Measurements from ENCODE around the gene TM4SF4. TPM values are rescaled to one million over a fixed set of nuclear protein-coding genes. Genes with fewer than 3 reads are reported as not detected.

Gene TM4SF4
- total and polyA plus RNA-seq, 12 donors, result not detected

DNA sequence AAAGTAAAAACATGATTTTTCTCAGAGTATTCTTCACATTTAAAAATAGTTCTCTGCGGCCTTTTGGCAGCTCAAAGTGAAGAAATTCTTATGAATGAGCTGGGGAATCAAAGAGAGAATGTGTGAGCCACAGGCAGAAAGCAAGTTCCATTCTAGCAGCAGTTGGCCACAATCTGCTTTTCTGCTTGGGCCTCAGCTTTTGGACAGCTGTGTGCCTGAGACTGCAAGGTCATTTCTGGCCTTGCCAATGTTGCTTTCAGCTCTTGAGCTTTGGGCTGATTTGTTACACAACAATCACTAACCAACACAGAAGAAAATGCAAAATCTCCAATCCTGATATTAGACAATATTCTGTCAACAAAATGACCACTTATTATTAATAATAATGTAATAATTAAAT lies 14.4 kb upstream of the TM4SF4 start:
- H3K9me3 ChIP-seq, result no peaks in the 10 kb centered on the region
- H3K36me3 ChIP-seq, result no peaks in the 10 kb centered on the region
- H3K27ac ChIP-seq, result peak overlapping the region in 5 of 10 donors; percentile 8 to 59 (median 37)
- peak in 7 of 8 donors; percentile 69 to 84 (median 76) for ATAC-seq
- TF ChIP-seq, protein P1, sequence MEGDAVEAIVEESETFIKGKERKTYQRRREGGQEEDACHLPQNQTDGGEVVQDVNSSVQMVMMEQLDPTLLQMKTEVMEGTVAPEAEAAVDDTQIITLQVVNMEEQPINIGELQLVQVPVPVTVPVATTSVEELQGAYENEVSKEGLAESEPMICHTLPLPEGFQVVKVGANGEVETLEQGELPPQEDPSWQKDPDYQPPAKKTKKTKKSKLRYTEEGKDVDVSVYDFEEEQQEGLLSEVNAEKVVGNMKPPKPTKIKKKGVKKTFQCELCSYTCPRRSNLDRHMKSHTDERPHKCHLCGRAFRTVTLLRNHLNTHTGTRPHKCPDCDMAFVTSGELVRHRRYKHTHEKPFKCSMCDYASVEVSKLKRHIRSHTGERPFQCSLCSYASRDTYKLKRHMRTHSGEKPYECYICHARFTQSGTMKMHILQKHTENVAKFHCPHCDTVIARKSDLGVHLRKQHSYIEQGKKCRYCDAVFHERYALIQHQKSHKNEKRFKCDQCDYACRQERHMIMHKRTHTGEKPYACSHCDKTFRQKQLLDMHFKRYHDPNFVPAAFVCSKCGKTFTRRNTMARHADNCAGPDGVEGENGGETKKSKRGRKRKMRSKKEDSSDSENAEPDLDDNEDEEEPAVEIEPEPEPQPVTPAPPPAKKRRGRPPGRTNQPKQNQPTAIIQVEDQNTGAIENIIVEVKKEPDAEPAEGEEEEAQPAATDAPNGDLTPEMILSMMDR (IDR thresholded peaks at IDR 0.05), result no peak
- H3K27me3 ChIP-seq, result no peaks in the 10 kb centered on the region
- WGBS, 2 donors, result 63 to 78% methylated on average over 1 of the region's 1 CpG
- DNase-seq, result peak in 1 of 2 donors; percentile 29
- intact Hi-C loops (cut with DNase I), result no loop called here
- no peak overlapping the region for H3K4me3 ChIP-seq
- H3K4me1 ChIP-seq, result peaks cover 0 to 7% (median 0%) of the 10 kb centered on the region in 9 donors

DNA sequence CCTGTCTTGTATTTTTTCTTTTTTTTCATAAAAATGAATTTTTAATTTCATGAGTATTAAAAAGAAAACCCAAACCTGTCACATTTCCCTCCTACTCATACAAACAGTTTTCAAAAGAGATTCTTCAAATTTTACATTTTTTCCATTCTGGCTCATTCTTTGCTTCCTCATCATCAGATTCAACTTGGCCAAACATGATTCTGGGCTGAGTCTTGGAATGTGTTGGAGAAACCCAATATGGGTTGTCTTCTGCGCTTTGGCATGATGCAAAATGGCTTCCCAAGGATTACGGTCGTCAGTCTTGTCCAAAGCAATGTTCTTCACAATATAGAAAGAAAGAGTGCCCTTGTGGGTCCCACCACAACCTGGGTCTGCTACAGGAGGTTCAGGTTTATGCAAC lies 12.4 kb upstream of the TM4SF4 start:
- TF ChIP-seq, protein P1 (IDR thresholded peaks at IDR 0.05), result no peak
- no peaks in the 10 kb centered on the region for H3K27me3 ChIP-seq
- H3K27ac ChIP-seq, result no peak overlapping the region
- no peak for DNase-seq
- intact Hi-C loops (cut with DNase I), result no loop called here
- no peaks in the 10 kb centered on the region for H3K9me3 ChIP-seq
- WGBS, 2 donors, result 79 to 80% methylated on average over 3 of the region's 3 CpGs
- no peaks in the 10 kb centered on the region for H3K36me3 ChIP-seq
- H3K4me3 ChIP-seq, result no peak overlapping the region
- ATAC-seq, result no peak
- H3K4me1 ChIP-seq, result peaks cover 0 to 22% (median 3%) of the 10 kb centered on the region in 9 donors

DNA sequence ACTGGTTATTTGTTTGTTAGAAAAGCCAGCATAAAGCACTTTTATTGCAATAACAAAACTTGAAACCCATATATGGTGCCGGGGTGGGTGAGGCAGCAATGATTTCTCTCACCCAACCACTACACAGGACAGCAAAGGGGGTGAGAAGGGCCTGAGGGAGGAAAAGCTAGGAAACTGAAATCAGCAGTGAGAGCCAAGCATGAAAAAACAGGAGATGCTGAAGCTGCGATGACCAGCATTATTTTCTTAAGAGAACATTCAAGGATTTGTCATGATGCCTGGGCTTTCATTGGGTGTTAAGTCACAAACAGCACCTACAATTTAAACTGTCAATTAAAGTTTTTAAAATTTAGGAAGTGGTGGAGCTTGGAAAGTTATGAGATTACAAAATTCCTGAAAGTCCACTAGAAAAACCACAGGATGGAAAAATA lies 11.9 kb upstream of the TM4SF4 start:
- no peak for ATAC-seq
- Histone ChIP-seq H3K4me1 (peaks cover 0 to 26% (median 3%) of the 10 kb centered on the region in 9 donors), H3K27me3 (no peaks in the 10 kb centered on the region), H3K9me3 (no peaks in the 10 kb centered on the region), H3K36me3 (no peaks in the 10 kb centered on the region), H3K27ac (no peak overlapping the region), H3K4me3 (no peak overlapping the region)
- TF ChIP-seq, protein P1 (IDR thresholded peaks at IDR 0.05), result no peak
- DNase-seq, result no peak
- 88 to 90% methylated on average over 2 of the region's 2 CpGs for WGBS, 2 donors
- intact Hi-C loops (cut with DNase I), result no loop called here

DNA sequence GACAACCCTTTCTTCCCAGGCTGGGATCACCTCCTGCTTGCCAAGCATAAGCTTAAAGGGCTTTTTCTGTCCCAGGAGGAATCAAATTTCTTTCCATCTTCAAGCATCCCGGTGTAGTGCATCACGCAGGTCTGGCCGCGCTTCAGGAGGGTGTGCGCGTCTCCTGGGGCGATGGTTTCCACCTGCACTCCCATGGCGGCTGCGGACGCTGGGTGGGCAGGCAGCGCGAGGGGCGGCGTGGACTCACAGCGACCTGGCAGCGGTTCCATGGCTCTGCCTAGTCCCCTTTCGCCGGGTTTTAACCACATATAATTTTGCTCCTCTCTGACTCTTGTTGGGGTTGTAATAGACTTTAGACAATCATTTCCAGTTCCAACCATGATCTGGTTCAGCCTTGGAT lies 10.6 kb upstream of the TM4SF4 start:
- H3K9me3 ChIP-seq, result no peaks in the 10 kb centered on the region
- no peaks in the 10 kb centered on the region for H3K36me3 ChIP-seq
- H3K27me3 ChIP-seq, result no peaks in the 10 kb centered on the region
- H3K27ac ChIP-seq, result no peak overlapping the region
- DNase-seq (no peak), ATAC-seq (no peak)
- WGBS, 2 donors, result 97 to 99% methylated on average over 18 of the region's 18 CpGs
- no peak overlapping the region for H3K4me3 ChIP-seq
- TF ChIP-seq, protein P1 (IDR thresholded peaks at IDR 0.05), result no peak
- intact Hi-C loops (cut with DNase I), result no loop called here
- peaks cover 0 to 26% (median 3%) of the 10 kb centered on the region in 9 donors for H3K4me1 ChIP-seq
